ENCODE measurements around the gene ITPR3. TPM values are rescaled to one million over a fixed set of nuclear protein-coding genes. Genes with fewer than 3 reads are reported as not detected.

The ITPR3 gene
- total RNA-seq, 3 donors from 2014 or later, result 60.2 to 111 (median 103) TPM

DNA sequence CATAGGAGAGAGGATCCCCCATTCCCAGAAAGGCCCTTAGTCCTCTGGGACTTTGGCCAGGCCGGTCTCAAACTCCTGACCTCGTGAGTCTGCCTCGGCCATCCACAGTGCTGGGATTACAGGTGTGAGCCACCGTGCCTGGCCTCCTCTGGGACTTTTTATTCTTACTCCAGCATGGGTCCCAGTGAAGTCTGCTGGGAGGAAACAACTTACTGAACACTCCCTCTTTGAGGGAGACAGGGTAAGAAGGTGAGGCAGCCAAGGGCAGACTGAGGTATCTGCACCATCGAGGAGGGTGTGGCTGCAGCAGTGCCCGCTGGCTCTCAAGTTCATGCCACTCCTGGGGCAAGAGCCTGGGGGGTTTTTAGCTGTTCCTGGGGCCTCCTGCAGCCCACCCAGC is 43.4 kb upstream of the ITPR3 start:
- Histone ChIP-seq H3K4me3 (no peak overlapping the region), H3K4me1 (ENCODE audit: low read depth) (peaks cover 17% of the 10 kb centered on the region), H3K9me3 (no peaks in the 10 kb centered on the region), H3K36me3 (ENCODE audit: low read depth) (peaks cover 6% of the 10 kb centered on the region)
- ATAC-seq, result peak; percentile 52
- intact Hi-C loops (cut with DNase I, micrococcal nuclease), result no loop called here
- TF ChIP-seq, protein P1, sequence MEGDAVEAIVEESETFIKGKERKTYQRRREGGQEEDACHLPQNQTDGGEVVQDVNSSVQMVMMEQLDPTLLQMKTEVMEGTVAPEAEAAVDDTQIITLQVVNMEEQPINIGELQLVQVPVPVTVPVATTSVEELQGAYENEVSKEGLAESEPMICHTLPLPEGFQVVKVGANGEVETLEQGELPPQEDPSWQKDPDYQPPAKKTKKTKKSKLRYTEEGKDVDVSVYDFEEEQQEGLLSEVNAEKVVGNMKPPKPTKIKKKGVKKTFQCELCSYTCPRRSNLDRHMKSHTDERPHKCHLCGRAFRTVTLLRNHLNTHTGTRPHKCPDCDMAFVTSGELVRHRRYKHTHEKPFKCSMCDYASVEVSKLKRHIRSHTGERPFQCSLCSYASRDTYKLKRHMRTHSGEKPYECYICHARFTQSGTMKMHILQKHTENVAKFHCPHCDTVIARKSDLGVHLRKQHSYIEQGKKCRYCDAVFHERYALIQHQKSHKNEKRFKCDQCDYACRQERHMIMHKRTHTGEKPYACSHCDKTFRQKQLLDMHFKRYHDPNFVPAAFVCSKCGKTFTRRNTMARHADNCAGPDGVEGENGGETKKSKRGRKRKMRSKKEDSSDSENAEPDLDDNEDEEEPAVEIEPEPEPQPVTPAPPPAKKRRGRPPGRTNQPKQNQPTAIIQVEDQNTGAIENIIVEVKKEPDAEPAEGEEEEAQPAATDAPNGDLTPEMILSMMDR (IDR thresholded peaks at IDR 0.05), result no peak
- DNase-seq, result peak; percentile 68 to 76 (median 74)

DNA sequence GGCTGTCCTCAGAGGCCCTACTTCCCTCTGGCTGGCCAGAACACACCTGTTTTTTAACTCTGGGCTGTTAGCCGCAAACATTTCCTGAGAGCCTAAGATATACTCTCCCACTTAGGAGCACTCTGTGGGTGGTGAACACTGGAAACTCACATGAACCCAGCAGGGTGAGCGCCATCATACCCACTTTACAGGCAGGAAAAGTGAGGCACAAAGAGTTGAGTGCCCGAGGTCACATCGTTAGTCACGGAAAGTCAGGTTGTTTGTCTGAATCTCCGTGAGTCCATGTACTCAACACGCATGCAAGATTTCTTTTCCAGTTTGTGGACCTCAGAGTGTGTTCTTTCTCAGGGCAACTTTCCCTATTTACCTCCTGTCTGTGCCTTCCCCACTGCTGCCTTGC is 43.0 kb upstream of the ITPR3 start:
- DNase-seq, result peak in 1 of 3 donors; percentile 54
- H3K9me3 ChIP-seq, result no peaks in the 10 kb centered on the region
- TF ChIP-seq, protein P1 (IDR thresholded peaks at IDR 0.05), result no peak
- intact Hi-C loops (cut with DNase I, micrococcal nuclease), result no loop called here
- H3K4me3 ChIP-seq, result peak overlapping the region; percentile 6
- peaks cover 17% of the 10 kb centered on the region for H3K4me1 ChIP-seq (ENCODE audit: low read depth)
- no peak for ATAC-seq
- peaks cover 6% of the 10 kb centered on the region for H3K36me3 ChIP-seq (ENCODE audit: low read depth)

- Histone ChIP-seq H3K4me1 (ENCODE audit: low read depth) (peaks cover 17% of the 10 kb centered on the region), H3K4me3 (peak overlapping the region; percentile 86), H3K36me3 (ENCODE audit: low read depth) (peaks cover 6% of the 10 kb centered on the region), H3K9me3 (no peaks in the 10 kb centered on the region)
- TF ChIP-seq, protein P1 (IDR thresholded peaks at IDR 0.05), result peak; percentile 8
- peak; percentile 75 to 82 (median 79) for DNase-seq
- intact Hi-C loops (cut with DNase I, micrococcal nuclease), result no loop called here
- ATAC-seq, result peak; percentile 45
Observed at GRCh38 chr6:33578588-33579011, 42.5 kb upstream of the ITPR3 start.

- TF ChIP-seq, protein P1 (IDR thresholded peaks at IDR 0.05), result peak; percentile 46
- Histone ChIP-seq H3K36me3 (ENCODE audit: low read depth) (peaks cover 2% of the 10 kb centered on the region), H3K9me3 (no peaks in the 10 kb centered on the region), H3K4me3 (peak within 1 kb of the TSS; percentile 86), H3K4me1 (ENCODE audit: low read depth) (peaks cover 17% of the 10 kb centered on the region)
- DNase-seq, result peak; percentile 94 to 96 (median 96)
- intact Hi-C loops (cut with DNase I, micrococcal nuclease), result loop anchor here in 1 of 2 donors (10.0 kb wide), 1 partner anchor 125 kb away; no protein-coding TSS in a partner anchor
- ATAC-seq, result peak; percentile 81
Observed at GRCh38 chr6:33579828-33580714, 41.1 kb upstream of the ITPR3 start, which contains the start of gene BAK1. TSS of gene BAK1 (minus strand) at chr6:33580276. CDS start at chr6:33577604, 2,672 bp downstream.

DNA sequence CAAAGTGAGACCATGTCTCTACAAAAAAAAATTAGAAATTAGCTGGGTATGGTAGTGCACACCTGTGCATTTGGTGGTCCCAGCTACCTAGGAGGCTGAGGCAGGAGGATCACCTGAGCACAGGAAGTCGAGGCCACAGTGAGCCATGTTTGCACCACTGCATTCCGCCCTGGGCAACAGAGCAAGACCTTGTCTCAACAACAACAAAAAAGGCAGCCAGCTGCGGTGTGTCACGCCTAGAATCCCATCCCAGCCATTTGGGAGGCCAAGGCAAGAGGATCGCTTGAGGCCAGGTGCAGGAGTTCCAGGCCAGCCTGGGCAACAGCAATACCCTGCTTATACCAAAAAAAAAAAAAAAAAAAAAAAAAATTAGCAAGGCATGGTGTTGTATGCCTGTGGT is 39.9 kb upstream of the ITPR3 start:
- TF ChIP-seq, protein P1 (IDR thresholded peaks at IDR 0.05), result no peak
- no peak overlapping the region for H3K4me3 ChIP-seq
- ATAC-seq (no peak), DNase-seq (no peak)
- H3K9me3 ChIP-seq, result no peaks in the 10 kb centered on the region
- intact Hi-C loops (cut with DNase I, micrococcal nuclease), result loop anchor here in 1 of 2 donors (10.0 kb wide), 1 partner anchor 124 kb away; no protein-coding TSS in a partner anchor
- H3K4me1 ChIP-seq (ENCODE audit: low read depth), result peaks cover 22% of the 10 kb centered on the region
- no peaks in the 10 kb centered on the region for H3K36me3 ChIP-seq (ENCODE audit: low read depth)

Data from mucosa of descending colon (tissue), 3 donors.